HEK293 (cell line): ENCODE results near the gene ARIH1.
"Not testable (repeated sequence)": the region's sequence is repeated elsewhere in the genome, so short reads cannot be mapped to it uniquely, and the experiment has no call there.

ENCODE experiments used
- CTCF ChIA-PET: fragments of 350-600 bp; formaldehyde crosslinking; extraction: SDS; loops from one replicate; lab custom pipeline; 2021; ENCODE audit warnings: antibody characterized with exemption; lab: Yijun Ruan, JAX
- POLR2A ChIA-PET: fragments of 300-600 bp; formaldehyde crosslinking; extraction: SDS; loops from one replicate; lab custom pipeline; 2020; ENCODE audit warnings: antibody characterized with exemption, inconsistent platforms; lab: Yijun Ruan, JAX
- H3K27ac ChIP-seq: fragments of 200-500 bp; sonication (Bioruptor generic); 2 replicates; pipeline ENCODE4 v1.5.1; 2014; ENCODE audit warnings: low read depth, low read length, control low read depth, inconsistent platforms; ENCODE audit errors: extremely low read depth
- H3K36me3 ChIP-seq, 2 experiments: fragments of 200-500 bp in 1 of 2; sonication (Bioruptor generic) in 1 of 2; 1 replicate in 1 of 2; 2 replicates in 1 of 2; pipeline ENCODE4 v1.5.1; 2014 to 2017; ENCODE audit warnings: inconsistent platforms in 2 of 2, low read length in 2 of 2; ENCODE audit not compliant: control insufficient read depth in 2 of 2, insufficient read depth in 1 of 2
- H3K4me1 ChIP-seq: fragments of 200-500 bp; sonication (Bioruptor generic); 2 replicates; pipeline ENCODE4 v1.5.1; 2014; ENCODE audit warnings: mild to moderate bottlenecking, low read length, inconsistent platforms; ENCODE audit not compliant: control insufficient read depth, insufficient read depth
- H3K4me3 ChIP-seq: 2 replicates; pipeline ENCODE4 v1.5.1; 2011; ENCODE audit warnings: low read depth, mild to moderate bottlenecking, control low read depth, low read length, moderate library complexity
- H3K9me3 ChIP-seq: fragments of 200-500 bp; sonication (Bioruptor generic); 2 replicates; pipeline ENCODE4 v1.5.1; 2014; ENCODE audit warnings: low read depth, low read length, inconsistent platforms; ENCODE audit not compliant: control insufficient read depth, insufficient read depth
- CTCF ChIP-seq: fragments of 450-650 bp; formaldehyde crosslinking; IDR thresholded peaks from 2 replicates; pipeline ENCODE4 v1.5.1; 2016; ENCODE audit warnings: missing biosample characterization, missing genetic modification characterization
- FEZF1 ChIP-seq: fragments of 450-650 bp; formaldehyde crosslinking; IDR thresholded peaks from 2 replicates; pipeline ENCODE4 v1.5.1; 2016; ENCODE audit warnings: missing biosample characterization, missing genetic modification characterization
- KLF10 ChIP-seq: fragments of 450-650 bp; IDR thresholded peaks from 2 replicates; pipeline ENCODE4 v1.5.1; 2018; ENCODE audit warnings: missing biosample characterization, mild to moderate bottlenecking, missing genetic modification characterization
- KLF8 ChIP-seq: fragments of 450-650 bp; formaldehyde crosslinking; IDR thresholded peaks from 2 replicates; pipeline ENCODE4 v1.5.1; 2016; ENCODE audit warnings: missing biosample characterization, missing genetic modification characterization
- SP3 ChIP-seq: fragments of 450-650 bp; formaldehyde crosslinking; IDR thresholded peaks from 2 replicates; pipeline ENCODE4 v1.5.1; 2016; ENCODE audit warnings: missing biosample characterization, missing genetic modification characterization
- ZNF133 ChIP-seq: fragments of 450-650 bp; formaldehyde crosslinking; IDR thresholded peaks from 2 replicates; pipeline ENCODE4 v1.5.1; 2016; ENCODE audit warnings: missing biosample characterization, missing genetic modification characterization
- ZNF140 ChIP-seq: fragments of 450-650 bp; formaldehyde crosslinking; IDR thresholded peaks from 2 replicates; pipeline ENCODE4 v1.5.1; 2016; ENCODE audit warnings: missing biosample characterization, missing genetic modification characterization
- ZNF146 ChIP-seq: fragments of 450-650 bp; formaldehyde crosslinking; IDR thresholded peaks from 2 replicates; pipeline ENCODE4 v1.5.1; 2016; ENCODE audit warnings: missing biosample characterization, missing genetic modification characterization
- ZNF155 ChIP-seq: fragments of 450-650 bp; formaldehyde crosslinking; IDR thresholded peaks from 2 replicates; pipeline ENCODE4 v1.5.1; 2016; ENCODE audit warnings: missing biosample characterization, missing genetic modification characterization
- ZNF211 ChIP-seq: fragments of 450-650 bp; formaldehyde crosslinking; IDR thresholded peaks from 2 replicates; pipeline ENCODE4 v1.5.1; 2016; ENCODE audit warnings: low read depth, missing biosample characterization, missing genetic modification characterization
- ZNF280D ChIP-seq: fragments of 450-650 bp; formaldehyde crosslinking; IDR thresholded peaks from 2 replicates; pipeline ENCODE4 v1.5.1; 2016; ENCODE audit warnings: missing biosample characterization, missing genetic modification characterization
- ZNF548 ChIP-seq: fragments of 450-650 bp; formaldehyde crosslinking; IDR thresholded peaks from 2 replicates; pipeline ENCODE4 v1.5.1; 2016; ENCODE audit warnings: missing biosample characterization, missing genetic modification characterization
- ZNF558 ChIP-seq: fragments of 450-650 bp; formaldehyde crosslinking; IDR thresholded peaks from 2 replicates; pipeline ENCODE4 v1.5.1; 2016; ENCODE audit warnings: missing biosample characterization, missing genetic modification characterization
- ZNF580 ChIP-seq: fragments of 450-650 bp; formaldehyde crosslinking; IDR thresholded peaks from 2 replicates; pipeline ENCODE4 v1.5.1; 2016; ENCODE audit warnings: missing biosample characterization, missing genetic modification characterization
- ZNF654 ChIP-seq: fragments of 450-650 bp; formaldehyde crosslinking; IDR thresholded peaks from 2 replicates; pipeline ENCODE4 v1.5.1; 2016; ENCODE audit warnings: low read depth, missing biosample characterization, missing genetic modification characterization
- ZNF692 ChIP-seq: fragments of 450-650 bp; formaldehyde crosslinking; IDR thresholded peaks from 2 replicates; pipeline ENCODE4 v1.5.1; 2016; ENCODE audit warnings: missing biosample characterization, missing genetic modification characterization
- ZNF707 ChIP-seq: fragments of 450-650 bp; formaldehyde crosslinking; IDR thresholded peaks from 2 replicates; pipeline ENCODE4 v1.5.1; 2016; ENCODE audit warnings: missing biosample characterization, missing genetic modification characterization
- ZNF792 ChIP-seq: fragments of 450-650 bp; formaldehyde crosslinking; IDR thresholded peaks from 2 replicates; pipeline ENCODE4 v1.5.1; 2016; ENCODE audit warnings: missing biosample characterization, missing genetic modification characterization
- ZNF837 ChIP-seq: fragments of 450-650 bp; formaldehyde crosslinking; IDR thresholded peaks from 2 replicates; pipeline ENCODE4 v1.5.1; 2016; ENCODE audit warnings: missing biosample characterization, missing genetic modification characterization
- ZSCAN18 ChIP-seq: fragments of 450-650 bp; formaldehyde crosslinking; IDR thresholded peaks from 2 replicates; pipeline ENCODE4 v1.5.1; 2016; ENCODE audit warnings: missing biosample characterization, missing genetic modification characterization

ARIH1 gene

GRCh38 chr15:72442848-72443247 is 31.3 kb upstream of the ARIH1 start:
- H3K4me3 ChIP-seq, H3K27ac ChIP-seq, H3K36me3 ChIP-seq, H3K9me3 ChIP-seq, POLR2A ChIA-PET, H3K4me1 ChIP-seq: not testable (repeated sequence)
- TF ChIP-seq ZNF146 = peak; percentile 92
- TF ChIP-seq ZNF280D = peak; percentile 64; the same call in 1 of the 2 replicates
- 0 out of 2 replicates have a peak, but pooled peaks have one; percentile 19 for TF ChIP-seq ZNF580
- CTCF ChIA-PET = interaction anchor here (0.8 kb wide), 1 partner anchor 22 kb away, joined by 4 read pairs; no protein-coding TSS in a partner anchor

GRCh38 chr15:72445426-72445825 is 28.7 kb upstream of the ARIH1 start:
- Histone ChIP-seq H3K9me3 (no peaks in the 10 kb centered on the region), H3K4me3 (no peak overlapping the region), H3K4me1 (no peaks in the 10 kb centered on the region; the same call in 1 of the 2 replicates), H3K27ac (no peak overlapping the region), H3K36me3 (no peaks in the 10 kb centered on the region; a peak in 1 of 3 replicates)
- ChIA-PET CTCF (interaction anchor here (1.1 kb wide), 1 partner anchor 28 kb away, joined by 3 read pairs; the partner anchor contains the start of gene ARIH1), POLR2A (no interaction called here)
- TF ChIP-seq ZNF548 (tag by site-specific recombination) = no peak
- no peak for TF ChIP-seq ZNF558 (tag by site-specific recombination)
- TF ChIP-seq FEZF1 (tag by site-specific recombination) = peak; percentile 27; the same call in 1 of the 2 replicates
- TF ChIP-seq CTCF (tag by site-specific recombination) = no peak
- no peak for TF ChIP-seq ZNF140 (tag by site-specific recombination)

- Histone ChIP-seq H3K4me1 (no peaks in the 10 kb centered on the region), H3K4me3 (no peak overlapping the region), H3K9me3 (no peaks in the 10 kb centered on the region), H3K27ac (no peak overlapping the region), H3K36me3 (no peaks in the 10 kb centered on the region)
- POLR2A ChIA-PET = no interaction called here
- CTCF ChIA-PET = no interaction called here
- TF ChIP-seq ZNF654 (no peak), ZNF837 (tag by site-specific recombination) (no peak), KLF8 (tag by site-specific recombination) (no peak), ZNF792 (tag by site-specific recombination) (no peak), KLF10 (tag by site-specific recombination) (no peak), ZNF211 (tag by site-specific recombination) (no peak), ZNF692 (tag by site-specific recombination) (no peak), SP3 (tag by site-specific recombination) (no peak), FEZF1 (tag by site-specific recombination) (no peak), ZSCAN18 (no peak), ZNF133 (tag by site-specific recombination) (no peak), ZNF280D (no peak), ZNF707 (no peak), ZNF155 (tag by site-specific recombination) (no peak)
Measured at GRCh38 chr15:72450805-72451204, 23.3 kb upstream of the ARIH1 start.
